BLaER1 (cell line): ENCODE data around the gene TNK1.

ENCODE experiments used
- H3K27ac ChIP-seq: shearing (Covaris generic); formaldehyde crosslinking; 2 replicates; pipeline ENCODE4 v1.8.1; 2022
- H3K27me3 ChIP-seq: shearing (Covaris generic); formaldehyde crosslinking; 2 replicates; pipeline ENCODE4 v1.8.1; 2022
- H3K36me3 ChIP-seq: shearing (Covaris generic); formaldehyde crosslinking; 2 replicates; pipeline ENCODE4 v1.8.1; 2022
- H3K4me1 ChIP-seq: shearing (Covaris generic); formaldehyde crosslinking; 2 replicates; pipeline ENCODE4 v1.8.1; 2022
- H3K4me2 ChIP-seq: shearing (Covaris generic); formaldehyde crosslinking; 2 replicates; pipeline ENCODE4 v1.8.1; 2022
- H3K4me3 ChIP-seq: shearing (Covaris generic); formaldehyde crosslinking; 2 replicates; pipeline ENCODE4 v1.8.1; 2022
- H3K9ac ChIP-seq: shearing (Covaris generic); formaldehyde crosslinking; 2 replicates; pipeline ENCODE4 v1.8.1; 2022
- H3K9me3 ChIP-seq: shearing (Covaris generic); formaldehyde crosslinking; 2 replicates; pipeline ENCODE4 v1.8.1; 2022
- H4K20me1 ChIP-seq: shearing (Covaris generic); formaldehyde crosslinking; 2 replicates; pipeline ENCODE4 v1.8.1; 2022
- Cebpa-rat ChIP-seq: shearing (Covaris generic); IDR thresholded peaks from 2 replicates; pipeline ENCODE4 v1.8.1; 2022

Gene TNK1

DNA sequence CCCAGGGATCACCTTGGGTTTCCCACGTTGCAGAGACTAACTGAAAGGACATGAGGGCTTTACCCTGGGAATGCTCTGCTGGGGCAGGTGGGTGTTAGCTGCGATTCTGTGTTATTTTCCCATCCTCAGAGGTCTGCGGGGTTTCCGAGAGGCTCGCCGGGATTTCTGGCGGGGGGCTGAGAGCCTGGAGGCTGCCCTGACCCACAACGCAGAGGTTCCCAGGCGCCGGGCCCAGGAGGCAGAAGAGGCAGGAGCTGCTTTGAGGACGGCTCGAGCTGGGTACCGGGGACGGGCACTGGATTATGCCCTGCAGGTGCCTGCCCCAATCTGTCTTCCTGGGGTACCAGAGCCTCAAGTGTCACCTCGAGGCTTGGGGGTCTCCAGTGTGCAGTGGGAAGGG lies 37.6 kb upstream of the TNK1 start:
- TF ChIP-seq Cebpa-rat: no peak
- peaks cover 18% of the 10 kb centered on the region for H3K4me1 ChIP-seq
- H3K9me3 ChIP-seq: no peaks in the 10 kb centered on the region
- no peak overlapping the region for H3K4me2 ChIP-seq
- H3K27ac ChIP-seq: no peak overlapping the region
- H3K27me3 ChIP-seq: no peaks in the 10 kb centered on the region
- H3K4me3 ChIP-seq: no peak overlapping the region
- H3K9ac ChIP-seq: no peak overlapping the region
- peaks cover 73% of the 10 kb centered on the region for H3K36me3 ChIP-seq
- no peaks in the 10 kb centered on the region for H4K20me1 ChIP-seq

DNA sequence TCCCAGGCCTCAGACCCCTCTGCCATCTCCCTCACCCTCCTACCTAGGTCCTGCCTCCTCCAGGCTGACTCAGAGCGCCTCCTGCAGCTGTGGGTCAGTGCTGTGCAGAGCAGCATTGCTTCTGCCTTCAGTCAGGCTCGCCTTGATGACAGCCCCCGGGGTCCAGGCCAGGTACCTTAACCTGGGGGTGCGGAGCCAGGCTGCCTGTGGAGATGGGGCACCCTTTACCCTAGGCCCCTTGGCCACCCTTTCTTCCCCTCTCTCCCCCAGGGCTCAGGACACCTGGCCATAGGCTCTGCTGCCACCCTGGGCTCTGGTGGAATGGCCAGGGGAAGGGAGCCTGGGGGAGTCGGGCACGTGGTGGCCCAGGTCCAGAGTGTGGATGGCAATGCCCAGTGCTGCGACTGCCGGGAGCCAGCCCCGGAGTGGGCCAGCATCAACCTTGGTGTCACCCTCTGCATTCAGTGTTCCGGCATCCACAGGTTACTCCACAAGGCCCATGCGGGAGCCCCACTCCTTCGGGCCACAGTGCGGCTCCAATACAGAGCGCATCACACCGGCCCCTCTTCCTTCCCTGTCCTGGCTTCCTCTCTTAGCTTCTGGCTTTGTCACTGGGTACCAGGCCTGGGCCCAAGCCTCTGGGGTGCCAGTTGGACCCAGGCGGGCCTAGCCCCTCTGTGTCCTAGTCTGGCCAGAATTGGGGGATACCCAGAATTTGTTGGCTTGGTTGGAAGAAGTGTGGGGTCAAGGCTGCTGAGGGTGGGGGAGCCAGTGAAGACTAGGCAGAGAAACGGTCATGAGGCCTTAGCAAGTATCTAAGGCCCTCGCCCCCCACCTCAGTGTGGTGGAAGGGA lies 33.9 kb upstream of the TNK1 start:
- Histone ChIP-seq H3K27ac (no peak overlapping the region), H3K4me1 (peaks cover 20% of the 10 kb centered on the region), H3K36me3 (peaks cover 50% of the 10 kb centered on the region), H3K9me3 (no peaks in the 10 kb centered on the region), H3K4me3 (no peak overlapping the region), H4K20me1 (0 out of 2 replicates have a peak, but pooled peaks cover 6% of the 10 kb centered on the region), H3K4me2 (no peak overlapping the region), H3K9ac (no peak overlapping the region), H3K27me3 (no peaks in the 10 kb centered on the region)
- no peak for TF ChIP-seq Cebpa-rat

- H3K27me3 ChIP-seq: no peaks in the 10 kb centered on the region
- no peak overlapping the region for H3K4me3 ChIP-seq
- no peak overlapping the region for H3K4me2 ChIP-seq
- no peaks in the 10 kb centered on the region for H3K9me3 ChIP-seq
- peaks cover 27% of the 10 kb centered on the region for H3K4me1 ChIP-seq
- H3K9ac ChIP-seq: no peak overlapping the region
- peaks cover 41% of the 10 kb centered on the region for H3K36me3 ChIP-seq
- no peak for TF ChIP-seq Cebpa-rat
- 0 out of 2 replicates have a peak, but pooled peaks cover 6% of the 10 kb centered on the region for H4K20me1 ChIP-seq
- no peak overlapping the region for H3K27ac ChIP-seq
These were observed 33.0 kb upstream of the TNK1 start for GRCh38 chr17:7347630-7348477.

DNA sequence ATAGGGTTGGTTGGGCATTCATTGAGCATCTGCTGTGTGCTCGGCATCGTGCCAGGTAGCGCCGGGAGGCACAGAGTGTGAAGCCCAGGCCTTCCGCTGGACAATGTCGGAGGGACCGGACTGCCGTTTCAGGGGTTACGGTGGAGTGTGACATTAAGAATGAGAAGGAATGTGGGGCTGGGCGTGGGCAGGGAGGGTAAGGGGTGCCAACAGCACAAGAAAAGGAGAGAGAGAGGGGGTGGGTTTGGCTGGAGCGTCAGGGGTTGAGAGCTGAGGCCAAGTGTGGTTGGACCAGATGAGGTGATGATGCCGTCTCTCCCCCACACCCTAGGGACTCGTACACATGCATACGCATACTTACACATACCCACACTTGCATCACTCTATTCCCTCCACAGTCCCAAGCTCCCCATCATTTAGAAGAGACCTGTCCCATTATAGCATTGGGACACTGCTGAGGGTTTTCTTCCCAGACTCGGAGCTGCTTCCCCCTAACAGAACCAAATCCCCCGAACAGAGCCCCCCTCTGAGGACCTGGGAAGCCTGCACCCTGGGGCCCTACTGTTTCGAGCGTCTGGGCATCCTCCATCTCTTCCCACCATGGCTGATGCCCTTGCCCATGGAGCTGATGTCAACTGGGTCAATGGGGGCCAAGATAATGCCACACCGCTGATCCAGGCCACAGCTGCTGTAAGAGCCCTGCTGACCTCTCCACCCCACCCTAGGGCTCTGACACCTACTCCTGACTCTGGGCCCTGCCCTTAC lies 32.2 kb upstream of the TNK1 start:
- TF ChIP-seq Cebpa-rat: no peak
- no peak overlapping the region for H3K4me2 ChIP-seq
- no peak overlapping the region for H3K4me3 ChIP-seq
- 0 out of 2 replicates have a peak, but pooled peaks cover 6% of the 10 kb centered on the region for H4K20me1 ChIP-seq
- no peak overlapping the region for H3K27ac ChIP-seq
- H3K9me3 ChIP-seq: no peaks in the 10 kb centered on the region
- no peaks in the 10 kb centered on the region for H3K27me3 ChIP-seq
- peaks cover 33% of the 10 kb centered on the region for H3K36me3 ChIP-seq
- no peak overlapping the region for H3K9ac ChIP-seq
- peaks cover 35% of the 10 kb centered on the region for H3K4me1 ChIP-seq

DNA sequence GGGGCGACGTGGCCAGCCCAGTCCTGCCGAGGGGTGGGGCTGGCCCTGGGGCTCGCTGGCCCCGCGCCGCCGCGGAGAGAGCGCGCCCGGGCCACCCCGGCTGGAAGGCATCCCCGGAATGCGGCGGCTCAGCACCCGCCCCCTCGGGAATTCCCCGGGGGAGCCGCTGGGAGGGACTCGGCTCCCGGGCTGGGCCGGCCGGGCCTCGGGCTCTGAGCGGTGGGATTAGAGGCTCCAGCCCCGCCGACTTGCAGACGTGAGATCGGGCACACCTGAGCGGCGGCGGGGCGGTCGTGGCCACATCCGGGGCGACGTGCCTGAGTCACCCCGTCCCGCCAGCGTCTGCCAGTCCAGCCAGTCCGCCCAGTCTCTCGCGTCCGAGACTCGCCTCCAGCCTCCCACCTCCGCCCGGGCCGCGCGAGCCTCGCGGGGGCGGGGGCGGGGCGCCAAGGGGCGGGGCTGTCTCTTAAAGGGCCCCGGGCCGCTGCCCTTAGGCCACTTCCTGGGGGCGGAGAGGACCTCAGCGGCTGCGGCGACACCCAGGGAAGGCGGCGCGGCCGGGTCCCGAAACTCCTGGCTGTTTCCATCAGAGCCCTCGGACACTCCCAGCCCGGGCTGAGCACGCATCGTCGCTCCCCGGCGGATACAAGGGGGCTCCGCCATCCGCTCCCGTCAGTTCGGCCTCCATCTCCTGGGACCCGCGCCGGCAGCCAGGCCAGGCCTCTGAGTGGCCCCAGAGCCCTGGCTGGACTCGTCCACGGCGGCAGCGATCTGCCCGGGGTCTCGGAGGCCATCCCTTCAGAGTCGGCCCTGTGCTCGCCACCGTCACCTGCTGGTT lies 29.0 kb upstream of the TNK1 start, which contains the start of gene KCTD11:
Gene KCTD11 (plus strand): TSS at position 498 of the 838 bp plus-strand sequence.
- H3K27me3 ChIP-seq: no peaks in the 10 kb centered on the region
- peaks cover 53% of the 10 kb centered on the region for H3K4me1 ChIP-seq
- H3K4me3 ChIP-seq: peak within 1 kb of the TSS; percentile 91
- peaks cover 6% of the 10 kb centered on the region; the same call in 1 of the 2 replicates for H4K20me1 ChIP-seq
- peak within 1 kb of the TSS; percentile 99 for H3K4me2 ChIP-seq
- no peaks in the 10 kb centered on the region for H3K9me3 ChIP-seq
- no peak for TF ChIP-seq Cebpa-rat
- peaks cover 16% of the 10 kb centered on the region for H3K36me3 ChIP-seq
- peak within 1 kb of the TSS; percentile 80 for H3K27ac ChIP-seq
- peak within 1 kb of the TSS; percentile 81 for H3K9ac ChIP-seq

DNA sequence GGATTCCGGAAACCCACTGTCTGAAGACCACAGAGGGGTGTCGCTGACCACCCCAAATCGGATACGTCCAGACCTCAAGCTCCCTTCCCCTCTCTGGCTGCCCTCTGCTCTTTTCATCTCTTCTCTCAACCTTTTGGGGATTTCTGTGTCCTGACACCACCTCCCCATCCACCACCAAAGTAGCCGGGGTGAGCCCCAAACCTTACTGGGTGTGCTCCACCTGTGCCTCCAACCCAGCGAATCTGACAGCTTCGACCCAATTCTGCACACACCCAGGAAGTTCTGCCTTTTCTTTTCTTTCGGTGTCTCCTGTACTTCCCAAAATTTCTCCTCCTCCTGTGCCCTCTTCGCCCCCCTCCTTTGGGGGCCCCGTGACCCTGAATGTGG lies 28.4 kb upstream of the TNK1 start:
- peaks cover 6% of the 10 kb centered on the region; the same call in 1 of the 2 replicates for H4K20me1 ChIP-seq
- peak overlapping the region; percentile 81 for H3K9ac ChIP-seq
- H3K27me3 ChIP-seq: no peaks in the 10 kb centered on the region
- peak overlapping the region; percentile 80 for H3K27ac ChIP-seq
- peaks cover 53% of the 10 kb centered on the region for H3K4me1 ChIP-seq
- peak overlapping the region; percentile 99 for H3K4me2 ChIP-seq
- TF ChIP-seq Cebpa-rat: no peak
- no peaks in the 10 kb centered on the region for H3K9me3 ChIP-seq
- H3K36me3 ChIP-seq: peaks cover 10% of the 10 kb centered on the region
- H3K4me3 ChIP-seq: peak overlapping the region; percentile 91

- Histone ChIP-seq H3K4me3 (peak overlapping the region; percentile 91), H3K4me2 (peak overlapping the region; percentile 99)
These were observed 27.8 kb upstream of the TNK1 start for GRCh38 chr17:7352910-7353635.

GRCh38 chr17:7354262-7354843 lies 26.5 kb upstream of the TNK1 start:
- Histone ChIP-seq H3K36me3 (no peaks in the 10 kb centered on the region), H3K9ac (0 out of 2 replicates have a peak overlapping the region, but pooled peaks have one; percentile 24), H3K27ac (no peak overlapping the region), H4K20me1 (peaks cover 6% of the 10 kb centered on the region; the same call in 1 of the 2 replicates), H3K4me2 (peak overlapping the region; percentile 99; the same call in 1 of the 2 replicates), H3K9me3 (no peaks in the 10 kb centered on the region), H3K27me3 (no peaks in the 10 kb centered on the region), H3K4me1 (peaks cover 52% of the 10 kb centered on the region), H3K4me3 (no peak overlapping the region)
- no peak for TF ChIP-seq Cebpa-rat

More at GRCh38 chr17:7352910-7353635, 27.8 kb upstream of the TNK1 start:
- Histone ChIP-seq H3K9me3 (no peaks in the 10 kb centered on the region), H3K4me1 (peaks cover 53% of the 10 kb centered on the region), H3K27ac (0 out of 2 replicates have a peak overlapping the region, but pooled peaks have one; percentile 80), H3K27me3 (no peaks in the 10 kb centered on the region), H3K9ac (peak overlapping the region; percentile 81), H3K36me3 (peaks cover 4% of the 10 kb centered on the region), H4K20me1 (peaks cover 6% of the 10 kb centered on the region; the same call in 1 of the 2 replicates)
- no peak for TF ChIP-seq Cebpa-rat
